Upper lobe of right lung (tissue), 1 donor: ENCODE data around the gene ZNF304. TPM values are rescaled to one million over a fixed set of nuclear protein-coding genes. Genes with fewer than 3 reads are reported as not detected.

Experiments used
- ATAC-seq: fragments of 200-7000 bp; cut with Tn5 transposase; one replicate; pipeline ENCODE4 v1.9.1; 2020; ENCODE audit warnings: mild to moderate bottlenecking, moderate library complexity
- DNase-seq: peaks from one replicate; pipeline ENCODE4 v3.0.0-alpha.2; 2020
- H3K27ac ChIP-seq: fragments of 200-600 bp; one replicate; pipeline ENCODE4 v1.8.0; 2022
- H3K27me3 ChIP-seq: fragments of 200-600 bp; one replicate; pipeline ENCODE4 v1.8.0; 2022; ENCODE audit warnings: mild to moderate bottlenecking
- H3K36me3 ChIP-seq: fragments of 200-600 bp; one replicate; pipeline ENCODE4 v1.8.0; 2022
- H3K4me1 ChIP-seq: fragments of 200-600 bp; one replicate; pipeline ENCODE4 v1.8.0; 2022
- H3K4me3 ChIP-seq: fragments of 200-600 bp; one replicate; pipeline ENCODE4 v1.8.0; 2022; ENCODE audit warnings: mild to moderate bottlenecking
- H3K9me3 ChIP-seq: fragments of 200-600 bp; one replicate; pipeline ENCODE4 v1.8.0; 2022
- intact Hi-C: fragments of 100-400 bp; cut with DNase I; formaldehyde crosslinking; loops from one replicate; pipeline ENCODE4 v1.11.0; 2022
- long read RNA-seq: library from polyadenylated mRNA; unstranded; transcript quantifications from one replicate; pipeline ENCODE4 v2.0.0, GENCODE V29; 2021
- total RNA-seq: library from RNA; stranded (reverse); fragmentation: NEBNext Ultra II Directional; extraction: Animal tissue kit (Norgen Biotek cat#: 25700); gene quantifications from one replicate; pipeline ENCODE4 v1.2.1, GENCODE V29; 2021
- TF ChIP-seq, protein P1 (sequence below): fragments of 200-600 bp; IDR thresholded peaks from one replicate; pipeline ENCODE4 v1.8.0; 2022; ENCODE audit warnings: antibody characterized with exemption
- donor health status: DM: no; HTN: yes; CAD: no; lungs with severe emphysema.

The ZNF304 gene
- 9.3 TPM for total RNA-seq
- long read RNA-seq, full-length matches to known transcripts, result 10 of 14 reads
- long read RNA-seq, partial matches to known transcripts, result 0 of 14 reads
- long read RNA-seq, other reads (novel, unspliced or antisense), result 4 of 14 reads

- intact Hi-C loops, result no loop called here
- Histone ChIP-seq H3K4me3 (peak within 1 kb of the TSS; percentile 90), H3K4me1 (peaks cover 17% of the 10 kb centered on the region), H3K27ac (peak within 1 kb of the TSS; percentile 85), H3K27me3 (no peaks in the 10 kb centered on the region), H3K9me3 (no peaks in the 10 kb centered on the region), H3K36me3 (peaks cover 23% of the 10 kb centered on the region)
- DNase-seq, result peak; percentile 94
- TF ChIP-seq, protein P1, sequence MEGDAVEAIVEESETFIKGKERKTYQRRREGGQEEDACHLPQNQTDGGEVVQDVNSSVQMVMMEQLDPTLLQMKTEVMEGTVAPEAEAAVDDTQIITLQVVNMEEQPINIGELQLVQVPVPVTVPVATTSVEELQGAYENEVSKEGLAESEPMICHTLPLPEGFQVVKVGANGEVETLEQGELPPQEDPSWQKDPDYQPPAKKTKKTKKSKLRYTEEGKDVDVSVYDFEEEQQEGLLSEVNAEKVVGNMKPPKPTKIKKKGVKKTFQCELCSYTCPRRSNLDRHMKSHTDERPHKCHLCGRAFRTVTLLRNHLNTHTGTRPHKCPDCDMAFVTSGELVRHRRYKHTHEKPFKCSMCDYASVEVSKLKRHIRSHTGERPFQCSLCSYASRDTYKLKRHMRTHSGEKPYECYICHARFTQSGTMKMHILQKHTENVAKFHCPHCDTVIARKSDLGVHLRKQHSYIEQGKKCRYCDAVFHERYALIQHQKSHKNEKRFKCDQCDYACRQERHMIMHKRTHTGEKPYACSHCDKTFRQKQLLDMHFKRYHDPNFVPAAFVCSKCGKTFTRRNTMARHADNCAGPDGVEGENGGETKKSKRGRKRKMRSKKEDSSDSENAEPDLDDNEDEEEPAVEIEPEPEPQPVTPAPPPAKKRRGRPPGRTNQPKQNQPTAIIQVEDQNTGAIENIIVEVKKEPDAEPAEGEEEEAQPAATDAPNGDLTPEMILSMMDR, result no peak
- peak; percentile 99 for ATAC-seq
Observed at GRCh38 chr19:57350877-57351805, at the start of gene ZNF304. Gene ZNF304 (plus strand): TSS chr19:57351271. CDS start chr19:57351665, 394 bp downstream.

- H3K4me1 ChIP-seq, result peaks cover 6% of the 10 kb centered on the region
- H3K4me3 ChIP-seq, result no peak overlapping the region
- TF ChIP-seq, protein P1, result no peak
- ATAC-seq (peak; percentile 57), DNase-seq (no peak)
- no peak overlapping the region for H3K27ac ChIP-seq
- peaks cover 49% of the 10 kb centered on the region for H3K36me3 ChIP-seq
- H3K9me3 ChIP-seq, result no peaks in the 10 kb centered on the region
- H3K27me3 ChIP-seq, result no peaks in the 10 kb centered on the region
- intact Hi-C loops, result no loop called here
Observed at GRCh38 chr19:57302020-57302465, 49.0 kb upstream of the ZNF304 start.

DNA sequence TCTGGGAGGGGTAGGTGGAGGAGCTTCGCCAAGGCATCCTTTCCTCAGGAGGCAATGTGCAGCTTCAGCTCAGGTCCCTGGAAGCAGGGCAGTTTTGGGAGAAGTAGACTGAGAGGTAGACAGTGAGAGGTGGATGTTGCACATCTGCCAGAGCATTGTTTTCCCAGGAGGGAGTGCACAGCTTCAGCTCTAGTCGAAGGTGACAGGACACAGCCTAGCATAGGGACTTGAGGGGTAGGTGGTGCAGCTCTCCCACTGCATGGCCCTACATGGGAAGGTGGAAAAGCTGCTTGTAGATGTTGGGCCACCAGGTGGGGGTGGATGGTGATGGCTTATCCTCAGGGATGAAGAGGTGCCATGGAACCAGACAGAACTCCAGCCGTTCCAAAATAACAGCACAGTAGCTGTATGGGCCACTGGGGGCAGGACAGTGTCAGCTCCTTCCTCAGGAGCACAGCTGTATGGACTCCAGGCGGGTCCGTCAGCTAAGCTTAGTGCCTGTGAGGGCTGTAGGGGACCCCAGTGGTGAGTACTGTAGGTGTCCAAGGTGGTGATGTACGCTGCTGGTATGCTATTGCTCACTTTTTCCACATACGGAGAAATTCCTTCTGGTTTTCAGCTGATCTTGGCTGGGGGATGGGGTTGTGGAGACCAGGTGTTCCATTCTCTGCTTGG, 48.2 kb upstream of the ZNF304 start:
- no peaks in the 10 kb centered on the region for H3K27me3 ChIP-seq
- ATAC-seq (no peak), DNase-seq (no peak)
- H3K4me3 ChIP-seq, result no peak overlapping the region
- TF ChIP-seq, protein P1, result no peak
- H3K4me1 ChIP-seq, result peaks cover 6% of the 10 kb centered on the region
- H3K36me3 ChIP-seq, result peaks cover 42% of the 10 kb centered on the region
- intact Hi-C loops, result no loop called here
- H3K9me3 ChIP-seq, result no peaks in the 10 kb centered on the region
- H3K27ac ChIP-seq, result no peak overlapping the region

DNA sequence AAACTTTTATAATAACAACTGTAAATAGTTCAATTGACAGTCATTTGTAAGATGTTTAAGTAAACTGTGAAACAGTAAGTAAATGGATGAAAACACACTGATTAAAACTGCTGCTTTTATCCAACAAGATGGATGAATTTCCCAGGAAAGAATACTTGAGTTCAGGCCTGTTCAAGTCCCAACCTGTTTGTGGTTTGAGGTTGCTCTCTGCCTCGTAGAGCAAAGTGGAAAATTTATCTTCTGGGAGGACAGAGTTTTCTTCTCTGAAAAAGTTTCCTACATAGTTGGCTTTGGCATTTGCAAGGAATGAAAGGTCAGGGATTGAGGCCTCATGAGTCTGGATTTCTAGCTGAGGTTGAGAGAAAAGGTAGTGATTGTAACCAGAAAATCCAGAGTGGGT, 46.0 kb upstream of the ZNF304 start:
- H3K9me3 ChIP-seq, result no peaks in the 10 kb centered on the region
- TF ChIP-seq, protein P1, result no peak
- ATAC-seq (no peak), DNase-seq (no peak)
- no peak overlapping the region for H3K4me3 ChIP-seq
- peaks cover 30% of the 10 kb centered on the region for H3K36me3 ChIP-seq
- intact Hi-C loops, result no loop called here
- H3K27ac ChIP-seq, result no peak overlapping the region
- H3K27me3 ChIP-seq, result no peaks in the 10 kb centered on the region
- peaks cover 6% of the 10 kb centered on the region for H3K4me1 ChIP-seq

DNA sequence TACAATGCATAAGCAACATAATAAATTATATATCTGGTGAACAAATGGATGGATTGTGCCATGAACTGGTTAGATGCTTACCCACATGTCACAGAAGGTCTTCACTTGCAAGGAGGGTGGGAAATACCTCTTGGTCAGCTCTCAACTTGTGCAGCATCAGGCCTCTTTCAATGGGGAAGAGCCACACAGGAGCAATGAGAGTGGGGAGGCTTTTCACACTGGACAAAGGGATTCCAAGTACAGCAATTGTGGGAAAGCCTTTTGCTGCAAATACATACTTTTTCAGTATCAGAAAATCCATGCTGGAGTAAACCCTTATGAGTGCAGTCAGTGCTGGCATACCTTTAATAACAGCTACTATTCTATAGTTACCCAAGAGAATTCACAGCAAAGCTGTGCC, 42.6 kb upstream of the ZNF304 start:
- Histone ChIP-seq H3K9me3 (no peaks in the 10 kb centered on the region), H3K4me1 (no peaks in the 10 kb centered on the region), H3K36me3 (peaks cover 10% of the 10 kb centered on the region), H3K4me3 (no peak overlapping the region), H3K27ac (no peak overlapping the region), H3K27me3 (no peaks in the 10 kb centered on the region)
- ATAC-seq (no peak), DNase-seq (no peak)
- TF ChIP-seq, protein P1, result no peak
- intact Hi-C loops, result no loop called here
